Activated naive CD4-positive, alpha-beta T cell (primary cell): ENCODE data around the gene ZNF606.

ENCODE experiments used
- DNase-seq, 4 experiments: peaks; one replicate each; lab custom pipeline; 2025; lab: John Stamatoyannopoulos, UW

The ZNF606 gene

DNA sequence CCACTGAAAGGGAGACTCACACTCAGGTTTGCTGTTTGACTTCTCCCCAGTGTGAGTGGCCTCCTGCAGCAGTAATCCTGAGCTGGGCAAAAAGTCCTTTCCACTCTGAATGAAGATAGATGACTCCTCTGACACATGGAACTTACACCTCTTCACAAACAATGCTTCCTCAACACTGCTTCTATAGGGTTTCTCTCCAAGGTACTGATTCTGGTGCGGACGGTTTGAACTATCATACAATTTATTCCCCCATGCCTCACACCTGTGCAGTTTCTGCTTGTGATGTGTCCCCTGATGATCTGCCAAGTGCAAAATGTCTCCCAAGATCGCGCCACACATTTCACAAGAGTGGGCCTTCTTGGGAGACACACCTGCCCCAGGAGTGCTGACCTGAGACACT lies 75.0 kb downstream of the ZNF606 start:
- no peak for DNase-seq
